ENCODE results near the gene NIF3L1. TPM values are rescaled to one million over a fixed set of nuclear protein-coding genes. Genes with fewer than 3 reads are reported as not detected.

The NIF3L1 gene
- total and polyA plus RNA-seq, 2 of the 13 experiments (the other 11 are each of a cell fraction or from before 2014, with no cell fraction given): 67.9 to 75.2 TPM

DNA sequence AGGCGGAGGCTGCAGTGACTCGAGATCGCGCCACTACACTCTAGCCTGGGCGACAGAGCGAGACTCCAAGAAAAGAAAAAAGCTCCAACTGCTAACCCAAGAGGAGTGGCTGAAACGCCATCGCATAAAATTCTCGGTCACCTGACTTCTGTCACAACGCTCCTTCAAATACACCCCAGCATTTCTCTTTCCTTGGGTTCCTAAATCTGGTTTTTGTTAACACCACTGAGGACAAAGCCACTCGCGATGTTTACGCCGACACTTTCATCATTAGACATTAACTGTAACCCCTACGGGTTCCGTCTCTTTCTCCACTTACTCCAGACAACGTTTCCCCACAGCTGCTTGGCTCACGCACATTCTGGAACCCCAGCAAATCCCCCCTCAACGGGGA is 25.4 kb upstream of the NIF3L1 start (continued):
- TF ChIP-seq ZNF337 (CRISPR knock-in tag; IDR thresholded peaks at IDR 0.05; ENCODE audit: borderline replicate concordance, low read depth) (no peak), KLF12 (CRISPR knock-in tag; IDR thresholded peaks at IDR 0.05; ENCODE audit: borderline replicate concordance) (no peak), SOX5 (CRISPR knock-in tag; IDR thresholded peaks at IDR 0.05; ENCODE audit: borderline replicate concordance) (no peak), ETV6 (CRISPR knock-in tag; conservative IDR thresholded peaks at IDR 0.05) (no peak), ADNP (CRISPR knock-in tag; IDR thresholded peaks at IDR 0.05) (no peak), EZH2 (conservative IDR thresholded peaks at IDR 0.05; ENCODE audit: low read depth, low read length) (no peak), NFIC (IDR thresholded peaks at IDR 0.05; ENCODE audit: low read length) (0 out of 2 replicates have a peak, but pooled peaks have one; percentile 38), TSC22D2 (CRISPR knock-in tag; IDR thresholded peaks at IDR 0.05; ENCODE audit: borderline replicate concordance) (no peak), ZNF777 (CRISPR knock-in tag; IDR thresholded peaks at IDR 0.05) (no peak), HDAC6 (IDR thresholded peaks at IDR 0.05; ENCODE audit: low read depth, low read length) (no peak), POLR2AphosphoS2 (IDR thresholded peaks at IDR 0.05; ENCODE audit: low read depth, low read length) (no peak), ZNF761 (CRISPR knock-in tag; conservative IDR thresholded peaks at IDR 0.05) (no peak), NR2F2 (IDR thresholded peaks at IDR 0.05; ENCODE audit: borderline replicate concordance, low read depth) (no peak), MBNL3 (CRISPR knock-in tag; conservative IDR thresholded peaks at IDR 0.05) (no peak), ZNF850 (CRISPR knock-in tag; conservative IDR thresholded peaks at IDR 0.05) (no peak), RBM22 (optimal IDR thresholded peaks at IDR 0.05; ENCODE audit: low read length) (peak; percentile 13), ZNF615 (CRISPR knock-in tag; IDR thresholded peaks at IDR 0.05; ENCODE audit: borderline replicate concordance) (no peak), SIN3A (IDR thresholded peaks at IDR 0.05; ENCODE audit: borderline replicate concordance, low read depth, low read length) (peak; percentile 46; the same call in 1 of the 2 replicates), ZNF619 (CRISPR knock-in tag; IDR thresholded peaks at IDR 0.05) (0 out of 2 replicates have a peak, but pooled peaks have one; percentile 6), WIZ (CRISPR knock-in tag; IDR thresholded peaks at IDR 0.05) (no peak)
- TF ChIP-seq, protein P1, sequence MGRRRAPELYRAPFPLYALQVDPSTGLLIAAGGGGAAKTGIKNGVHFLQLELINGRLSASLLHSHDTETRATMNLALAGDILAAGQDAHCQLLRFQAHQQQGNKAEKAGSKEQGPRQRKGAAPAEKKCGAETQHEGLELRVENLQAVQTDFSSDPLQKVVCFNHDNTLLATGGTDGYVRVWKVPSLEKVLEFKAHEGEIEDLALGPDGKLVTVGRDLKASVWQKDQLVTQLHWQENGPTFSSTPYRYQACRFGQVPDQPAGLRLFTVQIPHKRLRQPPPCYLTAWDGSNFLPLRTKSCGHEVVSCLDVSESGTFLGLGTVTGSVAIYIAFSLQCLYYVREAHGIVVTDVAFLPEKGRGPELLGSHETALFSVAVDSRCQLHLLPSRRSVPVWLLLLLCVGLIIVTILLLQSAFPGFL (CRISPR knock-in tag; IDR thresholded peaks at IDR 0.05): no peak
- TF ChIP-seq, protein P2, sequence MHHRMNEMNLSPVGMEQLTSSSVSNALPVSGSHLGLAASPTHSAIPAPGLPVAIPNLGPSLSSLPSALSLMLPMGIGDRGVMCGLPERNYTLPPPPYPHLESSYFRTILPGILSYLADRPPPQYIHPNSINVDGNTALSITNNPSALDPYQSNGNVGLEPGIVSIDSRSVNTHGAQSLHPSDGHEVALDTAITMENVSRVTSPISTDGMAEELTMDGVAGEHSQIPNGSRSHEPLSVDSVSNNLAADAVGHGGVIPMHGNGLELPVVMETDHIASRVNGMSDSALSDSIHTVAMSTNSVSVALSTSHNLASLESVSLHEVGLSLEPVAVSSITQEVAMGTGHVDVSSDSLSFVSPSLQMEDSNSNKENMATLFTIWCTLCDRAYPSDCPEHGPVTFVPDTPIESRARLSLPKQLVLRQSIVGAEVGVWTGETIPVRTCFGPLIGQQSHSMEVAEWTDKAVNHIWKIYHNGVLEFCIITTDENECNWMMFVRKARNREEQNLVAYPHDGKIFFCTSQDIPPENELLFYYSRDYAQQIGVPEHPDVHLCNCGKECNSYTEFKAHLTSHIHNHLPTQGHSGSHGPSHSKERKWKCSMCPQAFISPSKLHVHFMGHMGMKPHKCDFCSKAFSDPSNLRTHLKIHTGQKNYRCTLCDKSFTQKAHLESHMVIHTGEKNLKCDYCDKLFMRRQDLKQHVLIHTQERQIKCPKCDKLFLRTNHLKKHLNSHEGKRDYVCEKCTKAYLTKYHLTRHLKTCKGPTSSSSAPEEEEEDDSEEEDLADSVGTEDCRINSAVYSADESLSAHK (CRISPR knock-in tag; IDR thresholded peaks at IDR 0.05; ENCODE audit: borderline replicate concordance): 0 out of 2 replicates have a peak, but pooled peaks have one; percentile 38
- TF ChIP-seq, protein P3, sequence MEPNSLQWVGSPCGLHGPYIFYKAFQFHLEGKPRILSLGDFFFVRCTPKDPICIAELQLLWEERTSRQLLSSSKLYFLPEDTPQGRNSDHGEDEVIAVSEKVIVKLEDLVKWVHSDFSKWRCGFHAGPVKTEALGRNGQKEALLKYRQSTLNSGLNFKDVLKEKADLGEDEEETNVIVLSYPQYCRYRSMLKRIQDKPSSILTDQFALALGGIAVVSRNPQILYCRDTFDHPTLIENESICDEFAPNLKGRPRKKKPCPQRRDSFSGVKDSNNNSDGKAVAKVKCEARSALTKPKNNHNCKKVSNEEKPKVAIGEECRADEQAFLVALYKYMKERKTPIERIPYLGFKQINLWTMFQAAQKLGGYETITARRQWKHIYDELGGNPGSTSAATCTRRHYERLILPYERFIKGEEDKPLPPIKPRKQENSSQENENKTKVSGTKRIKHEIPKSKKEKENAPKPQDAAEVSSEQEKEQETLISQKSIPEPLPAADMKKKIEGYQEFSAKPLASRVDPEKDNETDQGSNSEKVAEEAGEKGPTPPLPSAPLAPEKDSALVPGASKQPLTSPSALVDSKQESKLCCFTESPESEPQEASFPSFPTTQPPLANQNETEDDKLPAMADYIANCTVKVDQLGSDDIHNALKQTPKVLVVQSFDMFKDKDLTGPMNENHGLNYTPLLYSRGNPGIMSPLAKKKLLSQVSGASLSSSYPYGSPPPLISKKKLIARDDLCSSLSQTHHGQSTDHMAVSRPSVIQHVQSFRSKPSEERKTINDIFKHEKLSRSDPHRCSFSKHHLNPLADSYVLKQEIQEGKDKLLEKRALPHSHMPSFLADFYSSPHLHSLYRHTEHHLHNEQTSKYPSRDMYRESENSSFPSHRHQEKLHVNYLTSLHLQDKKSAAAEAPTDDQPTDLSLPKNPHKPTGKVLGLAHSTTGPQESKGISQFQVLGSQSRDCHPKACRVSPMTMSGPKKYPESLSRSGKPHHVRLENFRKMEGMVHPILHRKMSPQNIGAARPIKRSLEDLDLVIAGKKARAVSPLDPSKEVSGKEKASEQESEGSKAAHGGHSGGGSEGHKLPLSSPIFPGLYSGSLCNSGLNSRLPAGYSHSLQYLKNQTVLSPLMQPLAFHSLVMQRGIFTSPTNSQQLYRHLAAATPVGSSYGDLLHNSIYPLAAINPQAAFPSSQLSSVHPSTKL (CRISPR knock-in tag; IDR thresholded peaks at IDR 0.05): no peak
- TF ChIP-seq, protein P4, sequence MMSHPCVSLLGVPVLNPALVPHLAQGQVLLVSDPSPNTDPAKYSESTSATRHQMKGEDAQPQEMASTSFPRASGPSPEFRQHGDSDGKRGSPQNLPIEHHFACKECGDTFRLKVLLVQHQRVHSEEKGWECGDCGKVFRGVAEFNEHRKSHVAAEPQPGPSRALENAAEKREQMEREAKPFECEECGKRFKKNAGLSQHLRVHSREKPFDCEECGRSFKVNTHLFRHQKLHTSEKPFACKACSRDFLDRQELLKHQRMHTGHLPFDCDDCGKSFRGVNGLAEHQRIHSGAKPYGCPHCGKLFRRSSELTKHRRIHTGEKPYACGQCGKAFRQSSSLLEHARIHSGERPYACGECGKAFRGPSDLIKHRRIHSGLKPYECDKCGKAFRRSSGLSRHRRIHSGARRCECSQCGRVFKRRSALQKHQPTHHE (CRISPR knock-in tag; IDR thresholded peaks at IDR 0.05; ENCODE audit: borderline replicate concordance): no peak
